ENCODE data around the gene RALGAPA1.

Gene RALGAPA1

DNA sequence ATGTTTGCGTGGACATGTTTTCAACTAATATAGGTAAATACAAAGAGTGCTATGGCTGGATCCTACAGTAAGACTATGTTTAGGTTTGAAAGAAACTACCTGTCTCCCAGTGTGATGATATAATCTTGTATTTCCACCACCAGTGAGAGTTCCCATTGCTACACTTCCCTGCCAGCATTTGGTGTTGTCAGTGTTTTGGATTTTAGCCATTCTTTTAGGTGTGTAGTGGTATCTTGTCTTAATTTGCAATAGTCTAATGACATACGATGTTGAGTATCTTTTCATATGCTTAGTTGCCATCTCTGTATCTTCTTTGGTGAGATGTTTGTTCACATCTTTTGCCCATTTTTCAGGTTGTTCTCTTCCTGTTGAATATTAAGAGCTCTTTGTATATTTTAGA, 103.5 kb downstream of the RALGAPA1 start:
- H3K79me2 ChIP-seq (ENCODE audit: low read length), result no peaks in the 10 kb centered on the region
- H3K36me3 ChIP-seq (replicated peaks; ENCODE audit: low read depth, low read length), result peaks cover 12% of the 10 kb centered on the region
- TF ChIP-seq EZH2phosphoT487 (IDR thresholded peaks at IDR 0.05; ENCODE audit: low read depth) (no peak), CTCF (IDR thresholded peaks at IDR 0.05; ENCODE audit: low read depth, low read length) (no peak)
- no peaks in the 10 kb centered on the region for H3K9me3 ChIP-seq (ENCODE audit: insufficient read depth, low read length)
- no peak overlapping the region for H3K4me2 ChIP-seq (ENCODE audit: low read length)
- no peak overlapping the region for H3K27ac ChIP-seq (ENCODE audit: low read length)
- H2AFZ ChIP-seq (ENCODE audit: low read depth, low read length), result no peak overlapping the region
- H4K20me1 ChIP-seq (ENCODE audit: insufficient read depth, low read length), result no peaks in the 10 kb centered on the region
- H3K27me3 ChIP-seq (ENCODE audit: low read depth, low read length), result no peaks in the 10 kb centered on the region
- no peak overlapping the region for H3K4me3 ChIP-seq (ENCODE audit: low read length)
- no peak overlapping the region for H3K9ac ChIP-seq (ENCODE audit: low read length)
- H3K4me1 ChIP-seq (ENCODE audit: low read length), result no peaks in the 10 kb centered on the region

DNA sequence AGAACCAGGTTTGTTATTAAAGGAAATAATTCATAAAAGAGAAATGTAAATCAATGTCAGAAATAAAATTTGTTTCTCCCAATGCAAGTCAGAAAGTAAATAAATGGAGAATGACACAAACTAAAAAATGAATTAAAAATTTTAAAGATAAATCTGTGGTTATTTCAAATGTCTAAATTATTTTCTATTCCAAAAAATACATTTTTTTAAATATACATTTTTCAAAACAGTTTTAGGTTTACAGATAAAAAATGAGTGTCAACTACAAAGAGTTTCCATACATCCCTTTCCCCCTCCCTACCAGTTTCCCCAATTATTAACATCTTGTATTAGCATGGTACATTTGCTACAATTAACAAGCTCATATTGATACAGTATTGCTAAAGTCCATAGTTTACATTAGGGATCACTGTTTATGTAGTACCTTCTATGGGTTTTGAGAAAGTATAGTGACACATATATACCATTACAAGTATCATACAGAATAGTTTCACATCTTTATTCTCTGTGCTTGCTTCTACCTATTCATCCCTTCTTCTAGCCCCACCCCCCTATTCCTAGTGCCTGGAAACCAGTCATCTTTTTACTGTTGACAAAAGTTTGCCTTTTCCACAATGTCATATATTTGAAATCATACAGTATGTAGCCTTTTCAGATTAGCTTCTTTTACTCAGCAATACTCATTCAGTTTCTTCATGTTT, 104.2 kb downstream of the RALGAPA1 start:
- H3K9me3 ChIP-seq (ENCODE audit: insufficient read depth, low read length), result no peaks in the 10 kb centered on the region
- no peak overlapping the region for H2AFZ ChIP-seq (ENCODE audit: low read depth, low read length)
- no peaks in the 10 kb centered on the region for H3K4me1 ChIP-seq (ENCODE audit: low read length)
- H4K20me1 ChIP-seq (ENCODE audit: insufficient read depth, low read length), result no peaks in the 10 kb centered on the region
- H3K27me3 ChIP-seq (ENCODE audit: low read depth, low read length), result no peaks in the 10 kb centered on the region
- no peak overlapping the region for H3K9ac ChIP-seq (ENCODE audit: low read length)
- H3K79me2 ChIP-seq (ENCODE audit: low read length), result no peaks in the 10 kb centered on the region
- no peak overlapping the region for H3K4me2 ChIP-seq (ENCODE audit: low read length)
- no peak for TF ChIP-seq EZH2phosphoT487 (IDR thresholded peaks at IDR 0.05; ENCODE audit: low read depth)
- no peak for TF ChIP-seq CTCF (IDR thresholded peaks at IDR 0.05; ENCODE audit: low read depth, low read length)
- peaks cover 12% of the 10 kb centered on the region for H3K36me3 ChIP-seq (replicated peaks; ENCODE audit: low read depth, low read length)
- H3K27ac ChIP-seq (ENCODE audit: low read length), result no peak overlapping the region
- H3K4me3 ChIP-seq (ENCODE audit: low read length), result no peak overlapping the region

- Histone ChIP-seq H3K27me3 (ENCODE audit: low read depth, low read length) (no peaks in the 10 kb centered on the region), H2AFZ (ENCODE audit: low read depth, low read length) (no peak overlapping the region), H3K36me3 (replicated peaks; ENCODE audit: low read depth, low read length) (peaks cover 4% of the 10 kb centered on the region), H3K4me3 (ENCODE audit: low read length) (no peak overlapping the region), H3K4me1 (ENCODE audit: low read length) (no peaks in the 10 kb centered on the region), H3K9me3 (ENCODE audit: insufficient read depth, low read length) (no peaks in the 10 kb centered on the region), H3K27ac (ENCODE audit: low read length) (no peak overlapping the region), H3K9ac (ENCODE audit: low read length) (no peak overlapping the region), H3K4me2 (ENCODE audit: low read length) (no peak overlapping the region), H4K20me1 (ENCODE audit: insufficient read depth, low read length) (no peaks in the 10 kb centered on the region), H3K79me2 (ENCODE audit: low read length) (no peaks in the 10 kb centered on the region)
- no peak for TF ChIP-seq EZH2phosphoT487 (IDR thresholded peaks at IDR 0.05; ENCODE audit: low read depth)
- no peak for TF ChIP-seq CTCF (IDR thresholded peaks at IDR 0.05; ENCODE audit: low read depth, low read length)
Measured at GRCh38 chr14:35701531-35701930, 107.6 kb downstream of the RALGAPA1 start.

DNA sequence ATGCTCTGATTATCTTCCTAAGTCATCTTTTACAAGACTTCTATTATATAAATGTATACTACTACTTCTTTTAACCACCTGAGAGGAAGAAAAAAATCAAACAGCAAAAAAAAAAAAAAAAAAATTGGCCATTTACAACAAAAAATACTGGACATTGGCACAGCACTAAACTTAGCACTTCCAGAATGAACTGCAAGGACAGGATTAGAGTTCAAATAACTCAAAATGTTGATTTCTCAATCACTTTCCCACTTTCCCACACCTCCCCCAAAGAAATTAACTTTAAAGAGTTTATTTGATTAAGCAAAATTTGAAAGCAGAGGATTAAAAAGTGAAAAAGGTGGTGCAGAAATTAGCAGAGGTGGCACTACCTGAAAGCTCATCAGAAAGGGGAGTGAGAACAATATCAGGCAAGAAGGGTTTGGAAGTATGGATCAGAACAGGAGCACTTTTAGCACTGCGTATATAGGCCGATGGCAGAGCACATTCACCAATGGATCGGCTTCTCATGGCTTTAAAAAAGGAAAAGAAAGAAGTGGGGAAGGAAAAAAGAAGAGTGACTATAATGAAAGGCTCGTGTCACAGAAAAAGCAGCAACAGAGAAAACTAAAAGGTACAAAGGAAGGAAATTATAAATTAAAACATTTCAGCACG, 109.2 kb downstream of the RALGAPA1 start:
- no peaks in the 10 kb centered on the region for H4K20me1 ChIP-seq (ENCODE audit: insufficient read depth, low read length)
- no peak overlapping the region for H3K27ac ChIP-seq (ENCODE audit: low read length)
- no peaks in the 10 kb centered on the region for H3K36me3 ChIP-seq (replicated peaks; ENCODE audit: low read depth, low read length)
- H3K4me1 ChIP-seq (ENCODE audit: low read length), result no peaks in the 10 kb centered on the region
- H2AFZ ChIP-seq (ENCODE audit: low read depth, low read length), result no peak overlapping the region
- no peak overlapping the region for H3K4me3 ChIP-seq (ENCODE audit: low read length)
- no peaks in the 10 kb centered on the region for H3K79me2 ChIP-seq (ENCODE audit: low read length)
- no peaks in the 10 kb centered on the region for H3K9me3 ChIP-seq (ENCODE audit: insufficient read depth, low read length)
- no peak overlapping the region for H3K9ac ChIP-seq (ENCODE audit: low read length)
- H3K27me3 ChIP-seq (ENCODE audit: low read depth, low read length), result no peaks in the 10 kb centered on the region
- no peak overlapping the region for H3K4me2 ChIP-seq (ENCODE audit: low read length)
- TF ChIP-seq CTCF (IDR thresholded peaks at IDR 0.05; ENCODE audit: low read depth, low read length), result no peak
- no peak for TF ChIP-seq EZH2phosphoT487 (IDR thresholded peaks at IDR 0.05; ENCODE audit: low read depth)
